Psoas muscle (tissue), 8 donors: ENCODE results near the gene CCDC57. TPM values are rescaled to one million over a fixed set of nuclear protein-coding genes. Genes with fewer than 3 reads are reported as not detected.

Source experiments
- ATAC-seq, 4 donors: fragments of 200-7000 bp; cut with Tn5 transposase; one replicate each; pipeline ENCODE4 v1.9.1; 2020; ENCODE audit warnings: moderate library complexity in 3 of 4, mild to moderate bottlenecking in 2 of 4
- DNase-seq, 2 donors: peaks; one replicate each; pipeline ENCODE4 v3.0.0-alpha.2; 2020
- H3K27ac ChIP-seq: fragments of 200-600 bp; one replicate; pipeline ENCODE4 v1.8.0; 2022
- H3K27me3 ChIP-seq, 3 donors: fragments of 200-600 bp in 1 of 3; one replicate each; pipeline versions ENCODE4 v1.6.1 to v1.8.0; 2013 to 2022; ENCODE audit warnings: low read length in 2 of 3, mild to moderate bottlenecking in 2 of 3, moderate library complexity in 1 of 3; ENCODE audit not compliant: insufficient read depth in 3 of 3
- H3K36me3 ChIP-seq, 2 donors: fragments of 200-600 bp in 1 of 2; one replicate each; pipeline versions ENCODE4 v1.6.1 to v1.8.0; 2013 to 2022; ENCODE audit warnings: low read depth in 1 of 2, mild to moderate bottlenecking in 1 of 2, moderate library complexity in 1 of 2; ENCODE audit not compliant: insufficient read depth in 1 of 2
- H3K4me1 ChIP-seq: fragments of 200-600 bp; one replicate; pipeline ENCODE4 v1.8.0; 2022
- H3K4me3 ChIP-seq: fragments of 200-600 bp; one replicate; pipeline ENCODE4 v1.8.0; 2022; ENCODE audit warnings: mild to moderate bottlenecking
- H3K9me3 ChIP-seq: fragments of 200-600 bp; one replicate; pipeline ENCODE4 v1.8.0; 2022
- CTCF ChIP-seq: fragments of 200-600 bp; IDR thresholded peaks from one replicate; pipeline ENCODE4 v1.8.0; 2022; ENCODE audit warnings: antibody characterized with exemption
- WGBS, 3 donors: extraction: QIAGEN DNeasy Blood & Tissue Kit; methylation state at CpG; one replicate each; pipeline versions ENCODE4 v1.1.6 to v1.1.7; 2013; 5-methylcytosine and 5-hydroxymethylcytosine counted together
- intact Hi-C, 2 donors: fragments of 100-400 bp; cut with DNase I; formaldehyde crosslinking; loops; one replicate each; pipeline versions ENCODE4 v1.11.0 to v1.14.2; 2022
- polyA plus RNA-seq, 3 donors: library from polyadenylated mRNA; stranded (reverse); fragments of 200-250 nt; gene quantifications; one replicate each; pipeline ENCODE4 v1.2.3, GENCODE V29; 2013
- total RNA-seq, 4 donors: library from RNA; stranded (reverse); fragmentation: NEBNext Ultra II Directional in 2 of 4; extraction: Animal tissue kit (Norgen Biotek cat#: 25700) in 2 of 4; gene quantifications; one replicate each; pipeline versions ENCODE4 v1.2.1 to v1.2.4, GENCODE V29; 2021 to 2023
- donor health status: healthy with polysubstance abuse.
- donor health status: DM: no; HTN: no; CAD: no; lungs with moderate emphysema.
- donor health status: Bipolar disorder and iron deficiency.
- donor health status: healthy.
- donor health status: DM: yes; HTN: yes; CAD: no.
- donor health status: DM: no; HTN: no; CAD: no.
- donor health status: DM: no; HTN: no; CAD: no.
- donor health status: DM: yes; HTN: yes; CAD: no.

CCDC57 gene
- total and polyA plus RNA-seq, 7 donors = 7.2 to 15.3 (median 11.1) TPM

DNA sequence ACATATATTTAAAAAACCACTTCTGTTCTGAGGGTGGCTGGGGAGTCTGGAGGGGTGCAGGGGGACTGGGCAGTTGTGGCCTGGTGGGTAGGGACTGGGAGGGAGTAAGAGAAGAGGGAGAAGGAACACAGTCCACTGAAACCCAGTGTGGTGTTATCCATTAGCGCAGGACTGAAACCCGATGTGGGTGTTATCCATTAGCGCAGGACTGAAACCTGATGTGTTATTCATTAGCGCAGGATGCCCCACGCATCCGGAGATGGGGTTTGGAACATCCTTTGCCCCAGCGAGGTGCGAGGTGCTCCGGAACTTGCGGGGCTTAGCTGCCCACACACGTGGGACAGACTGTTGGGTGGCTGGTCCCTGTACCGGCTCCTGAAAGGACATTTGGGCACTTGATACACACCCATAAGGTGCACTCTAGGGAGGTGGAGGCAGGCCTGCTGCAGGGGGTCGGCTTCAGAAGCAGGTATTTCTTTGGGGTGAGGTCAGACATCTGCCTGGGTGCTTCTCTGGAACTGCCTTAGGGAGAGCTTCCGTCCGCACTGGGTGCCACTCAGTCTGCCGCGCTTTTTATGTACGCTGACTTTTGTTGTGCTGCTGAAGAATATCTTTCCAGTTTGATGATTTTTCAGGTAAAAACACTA is 94.4 kb downstream of the CCDC57 start:
- Histone ChIP-seq H3K36me3 (no peaks in the 10 kb centered on the region), H3K27me3 (no peaks in the 10 kb centered on the region), H3K4me1 (no peaks in the 10 kb centered on the region), H3K9me3 (no peaks in the 10 kb centered on the region), H3K27ac (no peak overlapping the region), H3K4me3 (no peak overlapping the region)
- DNase-seq (no peak), ATAC-seq (no peak)
- 85 to 90% (median 85%) methylated on average over 18 of the region's 18 CpGs for WGBS, 3 donors
- no peak for TF ChIP-seq CTCF
- intact Hi-C loops = no loop called here

DNA sequence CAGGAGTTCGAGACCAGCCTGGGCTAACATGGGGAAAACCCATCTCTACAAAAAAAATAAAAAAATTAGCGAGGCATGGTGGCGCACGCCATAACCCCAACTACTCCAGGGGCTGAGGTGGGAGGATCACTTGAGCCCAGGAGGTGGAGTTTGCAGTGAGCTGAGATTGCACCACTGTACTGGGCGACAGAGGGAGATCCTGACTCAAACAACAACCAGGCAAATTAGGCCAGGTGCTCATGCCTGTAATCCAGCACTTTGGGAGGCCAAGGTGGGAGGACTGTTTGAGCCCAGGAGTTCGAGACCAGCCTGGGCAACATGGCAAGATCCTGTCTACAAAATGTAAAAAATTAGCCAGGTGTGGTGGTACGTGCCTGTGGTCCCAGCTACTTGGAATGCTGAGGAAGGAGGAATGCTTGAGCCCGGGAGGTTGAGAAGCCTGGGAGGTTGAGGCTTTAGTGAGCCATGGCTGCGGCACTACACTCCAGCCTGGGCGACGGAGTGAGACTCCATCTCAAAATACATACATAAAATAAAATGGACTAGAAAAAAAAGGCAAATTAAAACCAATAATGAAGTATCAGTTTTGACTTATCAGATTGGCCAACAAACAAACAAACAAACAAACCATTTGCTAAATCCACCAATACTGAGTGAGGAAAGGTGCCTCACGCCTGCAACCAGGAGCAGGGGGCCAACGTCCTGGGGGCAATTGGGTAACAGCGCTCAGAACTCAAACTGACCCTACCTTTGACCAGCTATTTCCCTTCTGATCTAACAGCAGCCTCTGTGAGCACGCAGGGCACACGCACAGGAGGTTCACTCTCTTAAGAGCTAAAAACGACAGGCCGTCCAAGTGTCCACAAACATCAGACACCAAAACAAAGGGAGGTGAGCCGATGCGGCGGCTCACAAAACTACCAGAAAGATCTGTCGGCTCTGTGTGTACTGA is 95.2 kb downstream of the CCDC57 start:
- TF ChIP-seq CTCF = no peak
- H3K27me3 ChIP-seq = no peaks in the 10 kb centered on the region
- WGBS, 3 donors = 87 to 90% (median 89%) methylated on average over 22 of the region's 22 CpGs

DNA sequence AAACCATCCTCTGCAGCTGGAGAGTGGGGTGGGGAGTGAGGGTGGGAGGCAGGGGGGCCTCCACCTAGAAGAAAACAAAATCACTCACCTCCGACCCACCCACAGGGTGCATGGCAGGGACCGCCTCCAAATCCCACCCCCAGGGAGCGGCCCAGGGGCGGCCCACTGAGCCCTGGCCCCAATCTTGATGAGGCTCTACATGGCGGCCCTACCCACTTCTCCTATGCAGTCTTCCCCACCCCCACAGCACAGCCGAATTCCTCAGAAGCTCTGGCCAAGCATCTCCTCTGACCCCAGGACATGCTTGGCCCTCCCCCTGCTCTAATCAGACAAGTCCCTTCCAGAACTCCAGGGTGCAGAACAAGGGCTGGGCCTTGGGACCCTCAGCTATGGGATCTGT is 96.4 kb downstream of the CCDC57 start:
- Histone ChIP-seq H3K4me3 (no peak overlapping the region), H3K36me3 (peaks cover 0 to 10% of the 10 kb centered on the region in 2 donors), H3K9me3 (no peaks in the 10 kb centered on the region), H3K4me1 (no peaks in the 10 kb centered on the region), H3K27ac (no peak overlapping the region), H3K27me3 (no peaks in the 10 kb centered on the region)
- WGBS, 3 donors = 84 to 89% (median 84%) methylated on average over 6 of the region's 6 CpGs
- no peak for TF ChIP-seq CTCF
- ATAC-seq (no peak), DNase-seq (no peak)
- intact Hi-C loops = no loop called here

More for the DNA sequence above, 95.2 kb downstream of the CCDC57 start:
- H3K4me1 ChIP-seq = no peaks in the 10 kb centered on the region
- no peak overlapping the region for H3K4me3 ChIP-seq
- no peaks in the 10 kb centered on the region for H3K9me3 ChIP-seq
- no peak for ATAC-seq
- H3K36me3 ChIP-seq = peaks cover 0 to 5% of the 10 kb centered on the region in 2 donors
- no peak for DNase-seq
- intact Hi-C loops = no loop called here
- H3K27ac ChIP-seq = no peak overlapping the region

DNA sequence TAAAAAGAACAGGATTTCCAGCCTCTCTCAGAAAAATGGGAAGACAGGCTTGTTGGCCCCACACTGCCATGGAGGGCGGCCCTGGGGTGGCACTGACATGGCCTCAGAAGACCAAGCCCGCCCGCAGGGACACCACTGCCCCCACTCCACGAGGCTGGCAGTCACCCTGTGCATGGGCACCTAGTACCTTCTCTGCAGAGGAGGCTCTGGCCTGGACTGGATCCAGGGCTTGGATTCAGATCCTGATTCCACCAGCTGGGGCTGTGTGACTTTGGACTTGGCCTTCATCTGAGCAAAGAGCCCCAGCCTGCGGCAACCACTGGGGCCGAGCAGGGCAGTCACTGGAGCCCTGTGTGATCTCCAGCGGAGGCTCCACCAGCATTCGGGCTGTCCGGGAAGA is 97.8 kb downstream of the CCDC57 start:
- Histone ChIP-seq H3K27ac (no peak overlapping the region), H3K4me3 (no peak overlapping the region), H3K27me3 (no peaks in the 10 kb centered on the region), H3K4me1 (no peaks in the 10 kb centered on the region), H3K36me3 (peaks cover 0 to 10% of the 10 kb centered on the region in 2 donors), H3K9me3 (no peaks in the 10 kb centered on the region)
- no peak for ATAC-seq
- no peak for DNase-seq
- intact Hi-C loops = no loop called here
- 93 to 96% (median 96%) methylated on average over 9 of the region's 9 CpGs for WGBS, 3 donors
- TF ChIP-seq CTCF = no peak
